ENCODE results near the gene TIMM10. TPM values are rescaled to one million over a fixed set of nuclear protein-coding genes. Genes with fewer than 3 reads are reported as not detected.

The TIMM10 gene
- total and polyA plus RNA-seq, 7 donors, result 55.0 to 149 (median 90.0) TPM

DNA sequence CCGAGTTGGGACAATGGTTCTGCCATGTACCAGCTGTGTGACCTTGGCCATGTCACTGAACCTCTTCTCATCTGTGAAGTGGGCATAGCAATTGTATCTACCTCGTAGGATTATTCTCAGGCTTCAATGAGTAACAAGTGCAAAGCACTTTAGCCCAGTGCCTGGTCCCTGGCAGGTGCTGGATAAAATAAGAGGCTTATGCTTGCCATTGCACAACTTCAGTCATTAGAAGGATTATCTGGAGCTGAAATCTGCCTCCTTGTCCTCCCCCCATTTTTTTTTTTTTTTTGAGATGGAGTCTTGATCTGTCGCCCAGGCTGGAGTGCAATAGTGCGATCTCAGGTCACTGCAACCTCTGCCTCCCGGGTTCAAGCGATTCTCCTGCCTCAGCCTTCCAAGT is 14.0 kb upstream of the TIMM10 start:
- Histone ChIP-seq H3K36me3 (ENCODE audit: insufficient read depth in 1 of 2, low read depth in 1 of 2) (peaks cover 0 to 2% of the 10 kb centered on the region in 2 donors), H3K9me3 (no peaks in the 10 kb centered on the region), H3K4me3 (no peak overlapping the region), H3K27ac (no peak overlapping the region), H3K27me3 (ENCODE audit: insufficient read depth in 3 of 3, low read length in 2 of 3) (no peaks in the 10 kb centered on the region), H3K4me1 (peaks cover 4% of the 10 kb centered on the region)
- 58 to 78% (median 63%) methylated on average over 6 of the region's 6 CpGs for WGBS, 3 donors
- ATAC-seq (peak in 2 of 4 donors; percentile 18 to 56), DNase-seq (no peak)
- intact Hi-C loops (cut with DNase I), result no loop called here
- TF ChIP-seq, protein P1, sequence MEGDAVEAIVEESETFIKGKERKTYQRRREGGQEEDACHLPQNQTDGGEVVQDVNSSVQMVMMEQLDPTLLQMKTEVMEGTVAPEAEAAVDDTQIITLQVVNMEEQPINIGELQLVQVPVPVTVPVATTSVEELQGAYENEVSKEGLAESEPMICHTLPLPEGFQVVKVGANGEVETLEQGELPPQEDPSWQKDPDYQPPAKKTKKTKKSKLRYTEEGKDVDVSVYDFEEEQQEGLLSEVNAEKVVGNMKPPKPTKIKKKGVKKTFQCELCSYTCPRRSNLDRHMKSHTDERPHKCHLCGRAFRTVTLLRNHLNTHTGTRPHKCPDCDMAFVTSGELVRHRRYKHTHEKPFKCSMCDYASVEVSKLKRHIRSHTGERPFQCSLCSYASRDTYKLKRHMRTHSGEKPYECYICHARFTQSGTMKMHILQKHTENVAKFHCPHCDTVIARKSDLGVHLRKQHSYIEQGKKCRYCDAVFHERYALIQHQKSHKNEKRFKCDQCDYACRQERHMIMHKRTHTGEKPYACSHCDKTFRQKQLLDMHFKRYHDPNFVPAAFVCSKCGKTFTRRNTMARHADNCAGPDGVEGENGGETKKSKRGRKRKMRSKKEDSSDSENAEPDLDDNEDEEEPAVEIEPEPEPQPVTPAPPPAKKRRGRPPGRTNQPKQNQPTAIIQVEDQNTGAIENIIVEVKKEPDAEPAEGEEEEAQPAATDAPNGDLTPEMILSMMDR (IDR thresholded peaks at IDR 0.05), result no peak

DNA sequence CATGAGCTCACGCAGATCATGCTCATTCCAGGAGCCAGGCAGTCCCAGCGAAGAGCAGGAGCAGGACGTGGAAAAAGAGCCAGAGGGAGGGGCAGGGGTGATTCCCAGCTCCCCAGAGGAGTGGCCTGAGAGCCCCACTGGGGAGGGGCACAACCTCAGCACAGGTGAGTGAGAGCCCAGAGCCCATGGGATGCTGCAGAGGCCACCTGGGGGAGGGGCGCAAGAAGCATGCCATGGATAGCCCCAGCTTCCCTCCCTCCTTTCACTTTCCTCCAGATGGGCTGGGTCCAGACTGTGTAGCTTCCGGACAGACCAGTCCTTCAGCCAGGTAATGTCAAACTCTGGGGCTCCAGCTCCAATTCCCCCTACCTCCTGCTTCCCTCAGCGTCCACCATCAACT is 13.0 kb upstream of the TIMM10 start:
- no peak for DNase-seq
- ATAC-seq, result no peak
- Histone ChIP-seq H3K9me3 (no peaks in the 10 kb centered on the region), H3K27me3 (ENCODE audit: insufficient read depth in 3 of 3, low read length in 2 of 3) (no peaks in the 10 kb centered on the region), H3K36me3 (ENCODE audit: insufficient read depth in 1 of 2, low read depth in 1 of 2) (no peaks in the 10 kb centered on the region), H3K4me3 (no peak overlapping the region), H3K4me1 (peaks cover 4% of the 10 kb centered on the region), H3K27ac (peak overlapping the region; percentile 0)
- TF ChIP-seq, protein P1 (IDR thresholded peaks at IDR 0.05), result no peak
- intact Hi-C loops (cut with DNase I), result no loop called here
- WGBS, 3 donors, result 44 to 45% (median 45%) methylated on average over 6 of the region's 6 CpGs

DNA sequence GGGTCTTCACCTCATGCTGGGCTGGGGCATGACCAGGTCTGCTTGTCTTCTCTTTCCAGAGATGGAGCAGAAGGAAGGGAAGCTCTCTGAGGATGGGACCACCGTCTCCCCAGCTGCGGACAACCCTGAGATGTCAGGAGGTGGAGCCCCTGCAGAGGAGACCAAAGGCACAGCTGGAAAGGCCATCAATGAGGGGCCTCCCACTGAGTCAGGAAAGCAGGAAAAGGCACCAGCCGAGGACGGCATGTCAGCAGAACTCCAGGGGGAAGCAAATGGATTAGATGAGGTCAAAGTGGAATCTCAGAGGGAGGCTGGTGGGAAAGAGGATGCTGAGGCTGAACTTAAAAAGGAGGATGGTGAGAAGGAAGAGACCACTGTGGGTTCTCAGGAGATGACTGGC is 12.0 kb upstream of the TIMM10 start:
- H3K27me3 ChIP-seq (ENCODE audit: insufficient read depth in 3 of 3, low read length in 2 of 3), result no peaks in the 10 kb centered on the region
- no peak overlapping the region for H3K4me3 ChIP-seq
- TF ChIP-seq, protein P1 (IDR thresholded peaks at IDR 0.05), result no peak
- DNase-seq (no peak), ATAC-seq (no peak)
- WGBS, 3 donors, result 27 to 41% (median 31%) methylated on average over 4 of the region's 4 CpGs
- no peaks in the 10 kb centered on the region for H3K9me3 ChIP-seq
- H3K36me3 ChIP-seq (ENCODE audit: insufficient read depth in 1 of 2, low read depth in 1 of 2), result no peaks in the 10 kb centered on the region
- peaks cover 4% of the 10 kb centered on the region for H3K4me1 ChIP-seq
- intact Hi-C loops (cut with DNase I), result no loop called here
- peak overlapping the region; percentile 30 for H3K27ac ChIP-seq

DNA sequence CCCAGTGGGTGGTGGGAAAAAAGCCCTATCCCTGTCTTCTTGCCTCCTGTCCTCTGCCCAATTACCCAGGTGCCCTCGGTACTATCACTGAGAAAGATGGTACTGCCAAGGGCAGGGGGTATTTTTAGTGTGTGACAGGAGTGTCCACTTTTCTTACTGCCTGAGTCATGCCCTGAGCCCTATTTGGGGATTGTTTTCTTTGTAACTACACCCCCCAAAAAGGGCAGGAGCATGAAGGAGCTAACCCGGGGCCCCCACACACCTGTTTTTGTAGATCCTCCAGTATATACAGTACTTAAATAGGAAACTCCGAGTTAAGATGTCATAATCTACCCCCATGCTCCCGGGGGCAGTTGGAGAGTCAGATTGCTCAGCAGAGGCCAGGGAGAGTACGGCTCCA is 10.6 kb upstream of the TIMM10 start:
- H3K4me1 ChIP-seq, result peaks cover 4% of the 10 kb centered on the region
- H3K27me3 ChIP-seq (ENCODE audit: insufficient read depth in 3 of 3, low read length in 2 of 3), result no peaks in the 10 kb centered on the region
- 22 to 25% (median 25%) methylated on average over 5 of the region's 5 CpGs for WGBS, 3 donors
- peak overlapping the region; percentile 26 for H3K4me3 ChIP-seq
- DNase-seq (no peak), ATAC-seq (peak; percentile 83 to 90 (median 86))
- TF ChIP-seq, protein P1 (IDR thresholded peaks at IDR 0.05), result no peak
- H3K36me3 ChIP-seq (ENCODE audit: insufficient read depth in 1 of 2, low read depth in 1 of 2), result no peaks in the 10 kb centered on the region
- H3K9me3 ChIP-seq, result no peaks in the 10 kb centered on the region
- H3K27ac ChIP-seq, result peak overlapping the region; percentile 75
- intact Hi-C loops (cut with DNase I), result no loop called here

DNA sequence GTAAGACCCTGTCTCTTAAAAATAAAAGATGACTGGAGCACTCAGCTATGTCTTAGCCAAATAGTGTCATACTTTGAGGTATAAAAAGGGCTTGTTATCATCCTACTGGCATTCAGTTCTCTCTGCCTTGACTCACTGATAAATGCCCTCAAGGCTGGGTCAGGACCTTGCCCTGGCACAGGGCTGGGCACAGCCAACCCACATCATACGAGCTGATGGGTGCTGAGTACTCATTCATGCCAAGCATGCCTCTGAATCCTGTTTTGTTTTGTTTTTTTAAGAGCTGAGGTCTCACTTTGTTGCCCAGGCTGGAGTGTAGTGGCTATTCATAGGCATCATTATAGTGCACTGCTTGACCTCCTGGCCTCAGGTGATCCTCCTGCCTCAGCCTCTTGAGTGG is 8.8 kb upstream of the TIMM10 start:
- H3K9me3 ChIP-seq, result no peaks in the 10 kb centered on the region
- ATAC-seq (peak; percentile 41 to 74 (median 54)), DNase-seq (no peak)
- H3K4me1 ChIP-seq, result peaks cover 4% of the 10 kb centered on the region
- TF ChIP-seq, protein P1 (IDR thresholded peaks at IDR 0.05), result no peak
- intact Hi-C loops (cut with DNase I), result no loop called here
- no peaks in the 10 kb centered on the region for H3K36me3 ChIP-seq (ENCODE audit: insufficient read depth in 1 of 2, low read depth in 1 of 2)
- WGBS, 3 donors, result 35 to 53% (median 40%) methylated on average over 1 of the region's 1 CpG
- peak overlapping the region; percentile 75 for H3K27ac ChIP-seq
- H3K27me3 ChIP-seq (ENCODE audit: insufficient read depth in 3 of 3, low read length in 2 of 3), result no peaks in the 10 kb centered on the region
- no peak overlapping the region for H3K4me3 ChIP-seq
